GM21825 (cell line): Measurements from ENCODE around the gene LCE5A.
"Not testable (repeated sequence)": the region's sequence is repeated elsewhere in the genome, so short reads cannot be mapped to it uniquely, and the experiment has no call there.

Experiments
- ATAC-seq: cut with Tn5 transposase; IDR thresholded peaks from one replicate; pipeline ENCODE4 v1.9.1; 2021; ENCODE audit warnings: mild to moderate bottlenecking, moderate library complexity; ENCODE audit not compliant: unreplicated experiment

Gene LCE5A

GRCh38 chr1:152515434-152515783, 4.8 kb downstream of the LCE5A start:
- ATAC-seq: no peak

GRCh38 chr1:152516082-152516481, 5.5 kb downstream of the LCE5A start:
- ATAC-seq: no peak

GRCh38 chr1:152517237-152517811, 6.7 kb downstream of the LCE5A start:
- ATAC-seq: no peak

- ATAC-seq: no peak
These were observed 9.2 kb downstream of the LCE5A start for GRCh38 chr1:152519851-152520250.

- no peak for ATAC-seq
These were observed 10.0 kb downstream of the LCE5A start for GRCh38 chr1:152520561-152521090.

- no peak for ATAC-seq
These were observed 14.6 kb downstream of the LCE5A start for GRCh38 chr1:152525080-152525641.

GRCh38 chr1:152533327-152533938, 22.8 kb downstream of the LCE5A start:
- ATAC-seq: no peak

GRCh38 chr1:152535774-152536173, 25.2 kb downstream of the LCE5A start:
- no peak for ATAC-seq

GRCh38 chr1:152537496-152537895, 26.9 kb downstream of the LCE5A start:
- no peak for ATAC-seq

- ATAC-seq: no peak
These were observed 29.3 kb downstream of the LCE5A start for GRCh38 chr1:152539901-152540300.

- no peak for ATAC-seq
These were observed 33.2 kb downstream of the LCE5A start for GRCh38 chr1:152543820-152544219.

GRCh38 chr1:152546704-152547103, 36.1 kb downstream of the LCE5A start:
- ATAC-seq: no peak

GRCh38 chr1:152548358-152548757, 37.8 kb downstream of the LCE5A start:
- ATAC-seq: not testable (repeated sequence)
